ENCODE results near the gene SLC23A2.

- TF ChIP-seq CTCF (IDR thresholded peaks at IDR 0.05) (no peak), POLR2A (IDR thresholded peaks at IDR 0.05) (no peak)
Observed at GRCh38 chr20:4978050-4978918, 23.0 kb downstream of the SLC23A2 start.
